D721Med (cell line): ENCODE data around the gene AURKAIP1.

Experiments used
- DNase-seq: peaks from one replicate; pipeline ENCODE4 v3.0.0; 2011; ENCODE audit warnings: low spot score; ENCODE audit not compliant: insufficient read length
- FAIRE-seq: peaks from 2 replicates; lab custom pipeline; 2011; peaks lifted over from hg19 to GRCh38; lab: Jason Lieb, UNC
- TF ChIP-seq, protein P1 (sequence below): IDR thresholded peaks from 2 replicates; pipeline ENCODE4 v1.5.1; 2012; ENCODE audit warnings: mild to moderate bottlenecking, control low read depth; ENCODE audit not compliant: insufficient read depth; ENCODE audit errors: missing control alignments

The AURKAIP1 gene

GRCh38 chr1:1345860-1346500 lies 29.0 kb downstream of the AURKAIP1 start:
- TF ChIP-seq, protein P1, sequence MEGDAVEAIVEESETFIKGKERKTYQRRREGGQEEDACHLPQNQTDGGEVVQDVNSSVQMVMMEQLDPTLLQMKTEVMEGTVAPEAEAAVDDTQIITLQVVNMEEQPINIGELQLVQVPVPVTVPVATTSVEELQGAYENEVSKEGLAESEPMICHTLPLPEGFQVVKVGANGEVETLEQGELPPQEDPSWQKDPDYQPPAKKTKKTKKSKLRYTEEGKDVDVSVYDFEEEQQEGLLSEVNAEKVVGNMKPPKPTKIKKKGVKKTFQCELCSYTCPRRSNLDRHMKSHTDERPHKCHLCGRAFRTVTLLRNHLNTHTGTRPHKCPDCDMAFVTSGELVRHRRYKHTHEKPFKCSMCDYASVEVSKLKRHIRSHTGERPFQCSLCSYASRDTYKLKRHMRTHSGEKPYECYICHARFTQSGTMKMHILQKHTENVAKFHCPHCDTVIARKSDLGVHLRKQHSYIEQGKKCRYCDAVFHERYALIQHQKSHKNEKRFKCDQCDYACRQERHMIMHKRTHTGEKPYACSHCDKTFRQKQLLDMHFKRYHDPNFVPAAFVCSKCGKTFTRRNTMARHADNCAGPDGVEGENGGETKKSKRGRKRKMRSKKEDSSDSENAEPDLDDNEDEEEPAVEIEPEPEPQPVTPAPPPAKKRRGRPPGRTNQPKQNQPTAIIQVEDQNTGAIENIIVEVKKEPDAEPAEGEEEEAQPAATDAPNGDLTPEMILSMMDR = no peak
- DNase-seq = no peak
- FAIRE-seq = no peak

- FAIRE-seq (no peak), DNase-seq (no peak)
- TF ChIP-seq, protein P1 = no peak
Measured at GRCh38 chr1:1345384-1345783, 29.6 kb downstream of the AURKAIP1 start.

DNA sequence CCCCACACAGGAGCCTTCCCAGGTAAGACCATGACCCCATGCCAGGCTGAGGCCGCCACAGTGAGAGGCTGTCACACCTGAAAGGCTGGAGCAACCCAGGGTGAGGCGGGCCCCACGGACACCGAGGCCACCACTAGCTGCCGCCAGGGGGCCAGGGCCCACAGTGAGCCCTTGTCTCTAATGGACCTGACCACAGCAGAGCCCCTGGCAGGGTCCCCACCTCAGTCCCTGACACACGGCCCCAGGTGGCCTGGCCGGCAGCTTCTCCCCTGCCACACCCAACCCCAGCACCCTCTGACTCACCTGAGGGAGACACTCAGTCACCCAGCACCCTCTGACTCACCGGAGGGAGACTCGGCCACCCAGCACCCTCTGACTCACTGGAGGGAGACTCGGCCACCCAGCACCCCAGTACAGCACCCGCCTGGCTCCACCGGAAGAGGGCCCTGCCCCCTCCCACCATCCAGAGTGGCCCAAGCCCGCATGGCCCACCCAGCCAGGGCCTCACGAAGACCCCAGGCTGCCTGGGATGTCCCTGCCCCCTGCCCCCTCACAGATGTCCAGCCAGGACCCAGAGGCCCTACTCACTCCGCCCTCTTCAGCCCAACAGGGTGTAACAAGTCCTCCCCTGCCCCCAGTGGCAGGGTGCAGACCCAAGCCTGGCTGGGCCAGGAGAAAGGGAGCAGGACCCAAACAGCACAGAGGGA lies 30.2 kb downstream of the AURKAIP1 start:
- TF ChIP-seq, protein P1 = peak; percentile 21
- no peak for DNase-seq
- FAIRE-seq = no peak

DNA sequence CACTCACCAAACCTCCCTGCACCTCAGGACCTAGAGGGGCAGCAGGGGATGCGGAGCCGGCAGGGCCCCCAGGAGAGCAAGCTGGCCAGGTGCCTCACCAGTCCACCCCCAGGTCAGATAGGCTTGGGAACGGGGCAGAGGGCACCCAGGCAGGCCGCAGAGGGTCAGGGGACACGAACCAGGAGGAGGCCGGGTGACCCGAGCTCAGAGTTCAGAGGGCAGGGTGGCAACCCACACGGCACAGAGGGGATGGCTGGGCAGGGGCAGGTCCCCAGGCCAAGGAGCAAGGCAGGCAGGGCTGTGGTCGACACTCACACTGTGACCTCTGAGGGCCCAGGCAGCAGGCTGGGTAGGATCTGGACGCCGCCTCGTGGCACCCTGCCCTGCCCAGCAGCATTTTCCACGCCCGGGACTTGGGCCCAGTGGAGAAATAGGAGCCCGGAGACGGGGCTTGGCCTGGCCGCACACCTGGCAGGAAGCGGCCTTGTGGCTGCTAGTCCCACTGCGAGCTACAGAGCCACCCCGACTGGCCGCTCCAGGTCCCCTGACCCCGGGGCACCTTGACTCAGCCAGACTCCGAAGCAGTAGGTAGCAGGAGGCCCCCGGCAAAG lies 31.1 kb downstream of the AURKAIP1 start:
- no peak for FAIRE-seq

GRCh38 chr1:1342584-1343115 lies 32.4 kb downstream of the AURKAIP1 start:
- TF ChIP-seq, protein P1 = no peak
- DNase-seq = no peak
- FAIRE-seq = no peak

More for the DNA sequence above, 31.1 kb downstream of the AURKAIP1 start:
- TF ChIP-seq, protein P1 = no peak
- DNase-seq = no peak

DNA sequence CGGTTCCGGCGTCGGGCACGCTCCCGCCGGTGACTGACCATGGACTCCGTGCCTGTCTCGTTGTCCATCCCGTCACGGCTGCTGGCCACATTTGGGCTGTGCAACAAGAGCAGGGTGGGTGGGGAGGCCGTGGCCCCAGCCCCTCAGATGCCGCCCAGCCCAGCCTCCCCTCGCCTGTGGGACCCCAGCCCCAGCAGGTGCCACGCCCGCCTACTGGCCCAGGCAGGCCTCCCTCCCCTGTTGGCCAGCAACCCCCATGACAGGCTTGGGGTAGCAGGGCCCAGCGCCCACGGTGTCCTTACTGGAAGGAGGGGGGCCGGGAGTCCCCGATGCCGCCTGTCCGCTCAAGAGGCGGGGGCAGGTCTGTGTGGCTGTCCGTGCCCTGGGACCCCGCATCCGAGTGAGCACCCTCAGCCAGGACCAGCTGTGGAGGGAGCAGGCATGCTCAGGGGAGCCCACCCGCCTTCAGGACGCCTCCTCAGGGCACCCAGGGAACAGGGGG lies 32.9 kb downstream of the AURKAIP1 start:
- TF ChIP-seq, protein P1 = no peak
- no peak for DNase-seq
- no peak for FAIRE-seq
